HepG2 (cell line): ENCODE measurements around the gene TMEM217. TPM values are rescaled to one million over a fixed set of nuclear protein-coding genes. Genes with fewer than 3 reads are reported as not detected.

Experiments
- ATAC-seq: fragments of 200-7000 bp; cut with Tn5 transposase; 3 replicates; pipeline ENCODE4 v1.9.1; 2020; ENCODE audit warnings: mild to moderate bottlenecking, moderate library complexity
- BruUV-seq: library from RNA; stranded (reverse); fragments of 400-500 nt; replicated peaks from 2 replicates; lab custom pipeline; 2021; lab: Mats Ljungman, UMichigan
- CTCF ChIA-PET: fragments of 300-600 bp; formaldehyde crosslinking; extraction: SDS; loops from one replicate; lab custom pipeline; 2021; ENCODE audit warnings: low total read pairs, inconsistent platforms, low intra/inter-chr PET ratio; lab: Yijun Ruan, JAX
- POLR2A ChIA-PET: fragments of 350-600 bp; sonication (Branson Sonifier 250); formaldehyde crosslinking; loops from one replicate; lab custom pipeline; 2020; ENCODE audit warnings: antibody characterized with exemption, inconsistent platforms; lab: Yijun Ruan, JAX
- DNase-seq: peaks from one replicate; pipeline ENCODE4 v3.0.0-alpha.2; 2015; ENCODE audit warnings: low spot score
- FAIRE-seq: peaks from 3 replicates; lab custom pipeline; 2011; peaks lifted over from hg19 to GRCh38; lab: Jason Lieb, UNC
- H2AFZ ChIP-seq: one replicate; pipeline ENCODE4 v1.6.1; 2011; ENCODE audit warnings: low read length, inconsistent platforms
- H3K27ac ChIP-seq: fragments of 300-600 bp; 3 replicates; pipeline ENCODE4 v1.8.0; 2011; ENCODE audit warnings: mixed run types, mild to moderate bottlenecking, mixed read lengths, low read length, inconsistent platforms; ENCODE audit not compliant: insufficient read depth; ENCODE audit errors: extremely low read length
- H3K27me3 ChIP-seq, 2 experiments: fragments of 200-600 bp in 1 of 2; 2 replicates in 1 of 2; 3 replicates in 1 of 2; pipeline versions ENCODE4 v1.6.0 to v1.8.0; 2011; ENCODE audit warnings: low read length in 2 of 2, mild to moderate bottlenecking in 2 of 2, moderate library complexity in 2 of 2, inconsistent platforms in 1 of 2; ENCODE audit not compliant: insufficient read depth in 2 of 2, control insufficient read depth in 1 of 2
- H3K36me3 ChIP-seq, 2 experiments: fragments of 200-600 bp in 1 of 2; replicated peaks in 1 of 2; 2 replicates in 1 of 2; 3 replicates in 1 of 2; pipeline versions ENCODE4 v1.5.1 to v1.8.0; 2011; ENCODE audit warnings: low read length in 2 of 2, inconsistent platforms in 1 of 2; ENCODE audit not compliant: insufficient read depth in 2 of 2, control insufficient read depth in 1 of 2
- H3K4me1 ChIP-seq: 2 replicates; pipeline ENCODE4 v1.5.1; 2012; ENCODE audit warnings: low read length, inconsistent platforms; ENCODE audit not compliant: insufficient read depth
- H3K4me2 ChIP-seq: 2 replicates; pipeline ENCODE4 v1.6.0; 2011; ENCODE audit warnings: low read depth, low read length, inconsistent platforms
- H3K4me3 ChIP-seq, 3 experiments: fragments of 200-600 bp in 1 of 3; sonication (generic), shearing (Covaris generic) in 1 of 3; replicated peaks in 1 of 3; 2 replicates each; pipeline ENCODE4 v1.5.1; 2011 to 2016; ENCODE audit warnings: low read length in 3 of 3, inconsistent platforms in 2 of 3, low read depth in 2 of 3, mild to moderate bottlenecking in 2 of 3, control low read depth in 1 of 3, mixed read lengths in 1 of 3; ENCODE audit not compliant: insufficient read depth in 1 of 3
- H3K79me2 ChIP-seq: one replicate; pipeline ENCODE4 v1.6.1; 2011; ENCODE audit warnings: low read length, inconsistent platforms; ENCODE audit not compliant: insufficient read depth
- H3K9ac ChIP-seq: 2 replicates; pipeline ENCODE4 v1.6.0; 2011; ENCODE audit warnings: mild to moderate bottlenecking, low read depth, low read length, inconsistent platforms; ENCODE audit not compliant: insufficient read depth
- H3K9me3 ChIP-seq: 2 replicates; pipeline ENCODE4 v1.5.1; 2012; ENCODE audit warnings: mild to moderate bottlenecking, low read length
- H4K20me1 ChIP-seq: 2 replicates; pipeline ENCODE4 v1.6.0; 2011; ENCODE audit warnings: inconsistent platforms, mild to moderate bottlenecking, low read length, moderate library complexity; ENCODE audit not compliant: insufficient read depth
- HNRNPLL ChIP-seq: fragments of 200-400 bp; formaldehyde crosslinking; IDR thresholded peaks from 2 replicates; pipeline ENCODE4 v1.6.1; 2017; ENCODE audit warnings: mild to moderate bottlenecking, low read depth, low read length; ENCODE audit not compliant: poor library complexity, severe bottlenecking
- NCOA1 ChIP-seq: sonication (generic); formaldehyde crosslinking; IDR thresholded peaks from 2 replicates; pipeline ENCODE4 v1.9.0; 2021; ENCODE audit warnings: missing genetic modification reagents
- SMC3 ChIP-seq: IDR thresholded peaks from 2 replicates; pipeline ENCODE4 v1.6.1; 2011; ENCODE audit warnings: low read length, improper control_type of control experiment
- ZNF24 ChIP-seq: fragments of 450-650 bp; IDR thresholded peaks from 2 replicates; pipeline ENCODE4 v1.6.1; 2017; ENCODE audit warnings: antibody characterized with exemption, mild to moderate bottlenecking
- ZNF292 ChIP-seq: sonication (generic); formaldehyde crosslinking; IDR thresholded peaks from 2 replicates; pipeline ENCODE4 v1.8.1; 2022; ENCODE audit warnings: mild to moderate bottlenecking, low read depth, missing genetic modification reagents, borderline replicate concordance
- ZNF382 ChIP-seq: sonication (generic); formaldehyde crosslinking; IDR thresholded peaks from 2 replicates; pipeline ENCODE4 v1.5.0; 2020; ENCODE audit warnings: missing genetic modification reagents, mild to moderate bottlenecking, borderline replicate concordance
- ZNF484 ChIP-seq: sonication (generic); formaldehyde crosslinking; IDR thresholded peaks from 2 replicates; pipeline ENCODE4 v1.5.1; 2020; ENCODE audit warnings: mild to moderate bottlenecking, low read depth, missing genetic modification reagents, borderline replicate concordance
- ZNF570 ChIP-seq: sonication (generic); formaldehyde crosslinking; IDR thresholded peaks from 2 replicates; pipeline ENCODE4 v1.4.0; 2020; ENCODE audit warnings: mild to moderate bottlenecking, missing genetic modification reagents, borderline replicate concordance
- WGBS: methylation state at CpG from one replicate; pipeline ENCODE4 v1.1.6; 2017; ENCODE audit warnings: low lambda C conversion rate; 5-methylcytosine and 5-hydroxymethylcytosine counted together
- in situ Hi-C: cut with HindIII; loops from 2 replicates; pipeline ENCODE4 v1.10.0; 2017; ENCODE audit warnings: low pct_unique_long_range_greater_than_20kb; ENCODE audit not compliant: extremely low pct_ligation_motif_present
- intact Hi-C: fragments of 100-400 bp; cut with micrococcal nuclease; formaldehyde crosslinking; loops from one replicate; pipeline ENCODE4 v1.10.0; 2022; ENCODE audit not compliant: unreplicated experiment
- polyA plus RNA-seq, 8 experiments: library from polyadenylated mRNA; depleted of rRNA in 3 of 8; stranded (reverse) in 7 of 8; unstranded in 1 of 8; fragments of >200 nt; fragmentation: Illumina TruSeq in 4 of 8; extraction: Trizol in 4 of 8; gene quantifications; 2 replicates each; pipeline versions ENCODE4 v1.2.1 to v1.2.3, GENCODE V29; 2011 to 2016; ENCODE audit warnings: low read depth in 4 of 8, missing spikeins in 1 of 8, mixed read lengths in 1 of 8; ENCODE audit not compliant: insufficient read depth in 1 of 8
- total RNA-seq, 5 experiments: library from RNA; depleted of rRNA; stranded (reverse); fragments of >200 nt; fragmentation: Illumina TruSeq; extraction: Trizol; gene quantifications; 2 replicates each; pipeline ENCODE4 v1.2.3, GENCODE V29; 2016; ENCODE audit warnings: low read depth in 1 of 5
- TF ChIP-seq, protein P1 (sequence below): sonication (generic); formaldehyde crosslinking; conservative IDR thresholded peaks from 2 replicates; pipeline ENCODE4 v1.4.0; 2020; ENCODE audit warnings: missing genetic modification reagents
- TF ChIP-seq, protein P2 (sequence below): sonication (generic); formaldehyde crosslinking; IDR thresholded peaks from 2 replicates; pipeline ENCODE4 v1.5.0; 2020; ENCODE audit warnings: missing genetic modification reagents
- TF ChIP-seq, protein P3 (sequence below): sonication (generic); formaldehyde crosslinking; IDR thresholded peaks from 2 replicates; pipeline ENCODE4 v1.8.1; 2023; ENCODE audit warnings: mild to moderate bottlenecking, missing genetic modification reagents
- TF ChIP-seq, protein P4 (sequence below): sonication (generic); formaldehyde crosslinking; IDR thresholded peaks from 2 replicates; pipeline ENCODE4 v1.5.0; 2020; ENCODE audit warnings: mild to moderate bottlenecking, missing genetic modification reagents, borderline replicate concordance

TMEM217 gene
- total and polyA plus RNA-seq, 2 of the 13 experiments (the other 11 are each of a cell fraction or from before 2014, with no cell fraction given) = 2.3 to 3.4 TPM

DNA sequence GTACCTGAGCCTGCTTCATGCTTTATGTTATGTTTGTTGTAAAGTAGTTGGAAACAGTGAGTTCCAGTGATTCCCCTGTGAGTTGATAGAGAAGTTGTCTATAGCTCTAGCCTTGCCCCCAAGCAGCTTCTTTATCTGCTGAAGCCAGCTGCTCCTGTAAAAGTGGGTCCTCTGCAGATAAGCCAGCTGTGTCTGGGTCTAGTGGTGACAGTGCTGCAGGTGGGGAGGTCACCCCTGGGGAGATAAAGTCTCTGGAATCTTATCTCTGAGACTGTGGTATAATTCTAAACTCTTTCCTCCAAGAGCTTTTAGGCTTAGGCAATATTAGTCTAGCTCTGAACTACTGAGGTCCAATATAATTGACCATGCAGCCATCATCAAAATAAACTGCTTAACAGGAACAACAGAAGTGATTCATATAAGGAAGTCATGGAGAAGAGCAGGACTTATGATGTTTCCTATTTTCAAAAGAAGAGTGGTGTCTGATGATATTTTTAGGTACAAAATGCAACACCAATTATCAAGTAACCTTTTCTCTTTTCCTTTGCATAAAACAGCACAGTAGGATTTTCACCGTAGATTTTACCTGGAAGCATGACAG is 44.2 kb upstream of the TMEM217 start:
- in situ Hi-C loops (no loop called here), intact Hi-C loops (no loop called here)
- ATAC-seq = no peak
- Histone ChIP-seq H3K27ac (no peak overlapping the region), H3K9me3 (no peaks in the 10 kb centered on the region), H3K79me2 (no peaks in the 10 kb centered on the region), H3K4me3 (no peak overlapping the region), H4K20me1 (no peaks in the 10 kb centered on the region), H2AFZ (no peak overlapping the region), H3K9ac (no peak overlapping the region), H3K4me2 (no peak overlapping the region), H3K4me1 (no peaks in the 10 kb centered on the region), H3K36me3 (peaks cover 18 to 58% of the 10 kb centered on the region in 2 experiments), H3K27me3 (no peaks in the 10 kb centered on the region)
- CTCF ChIA-PET = no interaction called here
- 100% methylated on average over 1 of the region's 1 CpG for WGBS
- no peak for FAIRE-seq
- BruUV-seq = no TSS peak
- DNase-seq = no peak
- POLR2A ChIA-PET = no interaction called here
- TF ChIP-seq ZNF570 (CRISPR knock-in tag) = no peak
- no peak for TF ChIP-seq ZNF24
- no peak for TF ChIP-seq ZNF382 (CRISPR knock-in tag)
- TF ChIP-seq, protein P1, sequence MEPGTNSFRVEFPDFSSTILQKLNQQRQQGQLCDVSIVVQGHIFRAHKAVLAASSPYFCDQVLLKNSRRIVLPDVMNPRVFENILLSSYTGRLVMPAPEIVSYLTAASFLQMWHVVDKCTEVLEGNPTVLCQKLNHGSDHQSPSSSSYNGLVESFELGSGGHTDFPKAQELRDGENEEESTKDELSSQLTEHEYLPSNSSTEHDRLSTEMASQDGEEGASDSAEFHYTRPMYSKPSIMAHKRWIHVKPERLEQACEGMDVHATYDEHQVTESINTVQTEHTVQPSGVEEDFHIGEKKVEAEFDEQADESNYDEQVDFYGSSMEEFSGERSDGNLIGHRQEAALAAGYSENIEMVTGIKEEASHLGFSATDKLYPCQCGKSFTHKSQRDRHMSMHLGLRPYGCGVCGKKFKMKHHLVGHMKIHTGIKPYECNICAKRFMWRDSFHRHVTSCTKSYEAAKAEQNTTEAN (CRISPR knock-in tag) = no peak
- TF ChIP-seq SMC3 = no peak
- TF ChIP-seq NCOA1 = no peak
- TF ChIP-seq, protein P2, sequence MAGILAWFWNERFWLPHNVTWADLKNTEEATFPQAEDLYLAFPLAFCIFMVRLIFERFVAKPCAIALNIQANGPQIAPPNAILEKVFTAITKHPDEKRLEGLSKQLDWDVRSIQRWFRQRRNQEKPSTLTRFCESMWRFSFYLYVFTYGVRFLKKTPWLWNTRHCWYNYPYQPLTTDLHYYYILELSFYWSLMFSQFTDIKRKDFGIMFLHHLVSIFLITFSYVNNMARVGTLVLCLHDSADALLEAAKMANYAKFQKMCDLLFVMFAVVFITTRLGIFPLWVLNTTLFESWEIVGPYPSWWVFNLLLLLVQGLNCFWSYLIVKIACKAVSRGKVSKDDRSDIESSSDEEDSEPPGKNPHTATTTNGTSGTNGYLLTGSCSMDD = no peak
- TF ChIP-seq HNRNPLL = no peak
- TF ChIP-seq ZNF484 (CRISPR knock-in tag) = no peak
- TF ChIP-seq, protein P3, sequence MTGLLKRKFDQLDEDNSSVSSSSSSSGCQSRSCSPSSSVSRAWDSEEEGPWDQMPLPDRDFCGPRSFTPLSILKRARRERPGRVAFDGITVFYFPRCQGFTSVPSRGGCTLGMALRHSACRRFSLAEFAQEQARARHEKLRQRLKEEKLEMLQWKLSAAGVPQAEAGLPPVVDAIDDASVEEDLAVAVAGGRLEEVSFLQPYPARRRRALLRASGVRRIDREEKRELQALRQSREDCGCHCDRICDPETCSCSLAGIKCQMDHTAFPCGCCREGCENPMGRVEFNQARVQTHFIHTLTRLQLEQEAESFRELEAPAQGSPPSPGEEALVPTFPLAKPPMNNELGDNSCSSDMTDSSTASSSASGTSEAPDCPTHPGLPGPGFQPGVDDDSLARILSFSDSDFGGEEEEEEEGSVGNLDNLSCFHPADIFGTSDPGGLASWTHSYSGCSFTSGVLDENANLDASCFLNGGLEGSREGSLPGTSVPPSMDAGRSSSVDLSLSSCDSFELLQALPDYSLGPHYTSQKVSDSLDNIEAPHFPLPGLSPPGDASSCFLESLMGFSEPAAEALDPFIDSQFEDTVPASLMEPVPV = no peak
- TF ChIP-seq ZNF292 (CRISPR knock-in tag) = no peak
- TF ChIP-seq, protein P4, sequence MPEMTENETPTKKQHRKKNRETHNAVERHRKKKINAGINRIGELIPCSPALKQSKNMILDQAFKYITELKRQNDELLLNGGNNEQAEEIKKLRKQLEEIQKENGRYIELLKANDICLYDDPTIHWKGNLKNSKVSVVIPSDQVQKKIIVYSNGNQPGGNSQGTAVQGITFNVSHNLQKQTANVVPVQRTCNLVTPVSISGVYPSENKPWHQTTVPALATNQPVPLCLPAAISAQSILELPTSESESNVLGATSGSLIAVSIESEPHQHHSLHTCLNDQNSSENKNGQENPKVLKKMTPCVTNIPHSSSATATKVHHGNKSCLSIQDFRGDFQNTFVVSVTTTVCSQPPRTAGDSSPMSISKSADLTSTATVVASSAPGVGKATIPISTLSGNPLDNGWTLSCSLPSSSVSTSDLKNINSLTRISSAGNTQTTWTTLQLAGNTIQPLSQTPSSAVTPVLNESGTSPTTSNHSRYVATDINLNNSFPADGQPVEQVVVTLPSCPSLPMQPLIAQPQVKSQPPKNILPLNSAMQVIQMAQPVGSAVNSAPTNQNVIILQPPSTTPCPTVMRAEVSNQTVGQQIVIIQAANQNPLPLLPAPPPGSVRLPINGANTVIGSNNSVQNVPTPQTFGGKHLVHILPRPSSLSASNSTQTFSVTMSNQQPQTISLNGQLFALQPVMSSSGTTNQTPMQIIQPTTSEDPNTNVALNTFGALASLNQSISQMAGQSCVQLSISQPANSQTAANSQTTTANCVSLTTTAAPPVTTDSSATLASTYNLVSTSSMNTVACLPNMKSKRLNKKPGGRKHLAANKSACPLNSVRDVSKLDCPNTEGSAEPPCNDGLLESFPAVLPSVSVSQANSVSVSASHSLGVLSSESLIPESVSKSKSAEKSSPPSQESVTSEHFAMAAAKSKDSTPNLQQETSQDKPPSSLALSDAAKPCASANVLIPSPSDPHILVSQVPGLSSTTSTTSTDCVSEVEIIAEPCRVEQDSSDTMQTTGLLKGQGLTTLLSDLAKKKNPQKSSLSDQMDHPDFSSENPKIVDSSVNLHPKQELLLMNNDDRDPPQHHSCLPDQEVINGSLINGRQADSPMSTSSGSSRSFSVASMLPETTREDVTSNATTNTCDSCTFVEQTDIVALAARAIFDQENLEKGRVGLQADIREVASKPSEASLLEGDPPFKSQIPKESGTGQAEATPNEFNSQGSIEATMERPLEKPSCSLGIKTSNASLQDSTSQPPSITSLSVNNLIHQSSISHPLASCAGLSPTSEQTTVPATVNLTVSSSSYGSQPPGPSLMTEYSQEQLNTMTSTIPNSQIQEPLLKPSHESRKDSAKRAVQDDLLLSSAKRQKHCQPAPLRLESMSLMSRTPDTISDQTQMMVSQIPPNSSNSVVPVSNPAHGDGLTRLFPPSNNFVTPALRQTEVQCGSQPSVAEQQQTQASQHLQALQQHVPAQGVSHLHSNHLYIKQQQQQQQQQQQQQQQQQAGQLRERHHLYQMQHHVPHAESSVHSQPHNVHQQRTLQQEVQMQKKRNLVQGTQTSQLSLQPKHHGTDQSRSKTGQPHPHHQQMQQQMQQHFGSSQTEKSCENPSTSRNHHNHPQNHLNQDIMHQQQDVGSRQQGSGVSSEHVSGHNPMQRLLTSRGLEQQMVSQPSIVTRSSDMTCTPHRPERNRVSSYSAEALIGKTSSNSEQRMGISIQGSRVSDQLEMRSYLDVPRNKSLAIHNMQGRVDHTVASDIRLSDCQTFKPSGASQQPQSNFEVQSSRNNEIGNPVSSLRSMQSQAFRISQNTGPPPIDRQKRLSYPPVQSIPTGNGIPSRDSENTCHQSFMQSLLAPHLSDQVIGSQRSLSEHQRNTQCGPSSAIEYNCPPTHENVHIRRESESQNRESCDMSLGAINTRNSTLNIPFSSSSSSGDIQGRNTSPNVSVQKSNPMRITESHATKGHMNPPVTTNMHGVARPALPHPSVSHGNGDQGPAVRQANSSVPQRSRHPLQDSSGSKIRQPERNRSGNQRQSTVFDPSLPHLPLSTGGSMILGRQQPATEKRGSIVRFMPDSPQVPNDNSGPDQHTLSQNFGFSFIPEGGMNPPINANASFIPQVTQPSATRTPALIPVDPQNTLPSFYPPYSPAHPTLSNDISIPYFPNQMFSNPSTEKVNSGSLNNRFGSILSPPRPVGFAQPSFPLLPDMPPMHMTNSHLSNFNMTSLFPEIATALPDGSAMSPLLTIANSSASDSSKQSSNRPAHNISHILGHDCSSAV (CRISPR knock-in tag) = no peak
